GM19238 (cell line): ENCODE results near the gene S100A3.
A peak's percentile ranks its signal among the peaks of the same experiment; 100 is the strongest.

ENCODE experiments used
- DNase-seq: peaks from one replicate; pipeline ENCODE4 v3.0.0; 2011; ENCODE audit warnings: low spot score; ENCODE audit not compliant: insufficient read length

The S100A3 gene

GRCh38 chr1:153510984-153511410 lies 38.1 kb downstream of the S100A3 start:
- DNase-seq = peak; percentile 76

GRCh38 chr1:153509729-153510354 lies 39.2 kb downstream of the S100A3 start:
- DNase-seq = no peak

GRCh38 chr1:153509036-153509435 lies 40.0 kb downstream of the S100A3 start:
- no peak for DNase-seq

- no peak for DNase-seq
Measured at GRCh38 chr1:153507926-153508583, 41.0 kb downstream of the S100A3 start.

- DNase-seq = no peak
Measured at GRCh38 chr1:153506831-153507413, 42.1 kb downstream of the S100A3 start.

GRCh38 chr1:153506386-153506785 lies 42.7 kb downstream of the S100A3 start:
- DNase-seq = no peak

- no peak for DNase-seq
Measured at GRCh38 chr1:153505576-153505975, 43.5 kb downstream of the S100A3 start.

GRCh38 chr1:153503766-153504165 lies 45.3 kb downstream of the S100A3 start:
- no peak for DNase-seq

- DNase-seq = no peak
Measured at GRCh38 chr1:153498746-153499145, 50.3 kb downstream of the S100A3 start.
